Left kidney (tissue), 2 donors: ENCODE measurements around the gene USH1G. TPM values are rescaled to one million over a fixed set of nuclear protein-coding genes. Genes with fewer than 3 reads are reported as not detected.

Source experiments
- DNase-seq: peaks from one replicate; pipeline ENCODE4 v3.0.0-alpha.2; 2013
- polyA plus RNA-seq: library from polyadenylated mRNA; unstranded; fragments of 120-200 nt; gene quantifications from one replicate; pipeline ENCODE4 v1.2.1, GENCODE V29; 2013; ENCODE audit not compliant: insufficient read length

The USH1G gene
- polyA plus RNA-seq, 1 donor: 0.70 TPM

- no peak for DNase-seq
Measured at GRCh38 chr17:74954665-74955421, 31.8 kb upstream of the USH1G start.

GRCh38 chr17:74954115-74954514, 31.1 kb upstream of the USH1G start:
- DNase-seq: no peak

GRCh38 chr17:74953134-74953687, 30.2 kb upstream of the USH1G start:
- no peak for DNase-seq

- DNase-seq: no peak
Measured at GRCh38 chr17:74952431-74953133, 29.5 kb upstream of the USH1G start.

GRCh38 chr17:74951680-74952421, 28.8 kb upstream of the USH1G start:
- DNase-seq: no peak

GRCh38 chr17:74951065-74951464, 28.0 kb upstream of the USH1G start:
- DNase-seq: no peak

GRCh38 chr17:74950207-74950606, 27.2 kb upstream of the USH1G start:
- DNase-seq: no peak

GRCh38 chr17:74949455-74950115, 26.5 kb upstream of the USH1G start:
- no peak for DNase-seq

- DNase-seq: no peak
Measured at GRCh38 chr17:74947041-74947754, 24.1 kb upstream of the USH1G start.

GRCh38 chr17:74946641-74947040, 23.6 kb upstream of the USH1G start:
- DNase-seq: no peak

- no peak for DNase-seq
Measured at GRCh38 chr17:74945543-74945942, 22.5 kb upstream of the USH1G start.

GRCh38 chr17:74943808-74944522, 20.9 kb upstream of the USH1G start:
- no peak for DNase-seq

GRCh38 chr17:74941128-74941725, 18.2 kb upstream of the USH1G start:
- no peak for DNase-seq

GRCh38 chr17:74939534-74939933, 16.5 kb upstream of the USH1G start:
- DNase-seq: no peak

- no peak for DNase-seq
Measured at GRCh38 chr17:74938194-74938950, 15.3 kb upstream of the USH1G start.

GRCh38 chr17:74937064-74938051, 14.3 kb upstream of the USH1G start:
- DNase-seq: peak; percentile 43

GRCh38 chr17:74936470-74936799, 13.4 kb upstream of the USH1G start:
- DNase-seq: no peak
